WTC11 (cell line): ENCODE measurements around the gene BPIFB4. TPM values are rescaled to one million over a fixed set of nuclear protein-coding genes. Genes with fewer than 3 reads are reported as not detected.

Source experiments
- ATAC-seq: fragments of 200-7000 bp; cut with Tn5 transposase; 2 replicates; pipeline ENCODE4 v1.10.0; 2021; ENCODE audit warnings: mild to moderate bottlenecking, moderate library complexity
- CTCF ChIA-PET: fragments of 300-600 bp; sonication (Branson Sonifier 250); formaldehyde crosslinking; loops from one replicate; lab custom pipeline; 2021; ENCODE audit warnings: antibody characterized with exemption; lab: Charles Lee
- POLR2A ChIA-PET: fragments of 350-600 bp; sonication (Branson Sonifier 250); formaldehyde crosslinking; loops from one replicate; lab custom pipeline; 2021; ENCODE audit warnings: antibody characterized with exemption; lab: Charles Lee
- DNase-seq: peaks from one replicate; pipeline ENCODE4 v3.0.0; 2021; ENCODE audit warnings: low spot score
- H3K27ac Mint-ChIP-seq: 2 replicates; pipeline ENCODE4 v1.8.0; 2021; ENCODE audit warnings: mixed read lengths
- H3K27me3 Mint-ChIP-seq: 2 replicates; pipeline ENCODE4 v1.8.0; 2021; ENCODE audit warnings: low read depth, mild to moderate bottlenecking, moderate library complexity, mixed read lengths
- H3K36me3 Mint-ChIP-seq: 2 replicates; pipeline ENCODE4 v1.8.0; 2021; ENCODE audit warnings: mixed read lengths
- H3K4me1 Mint-ChIP-seq: 2 replicates; pipeline ENCODE4 v1.8.0; 2022; ENCODE audit warnings: mixed read lengths
- H3K4me3 Mint-ChIP-seq: 2 replicates; pipeline ENCODE4 v1.8.0; 2021; ENCODE audit warnings: mild to moderate bottlenecking, moderate library complexity, mixed read lengths
- H3K9me3 Mint-ChIP-seq: 2 replicates; pipeline ENCODE4 v1.8.0; 2021; ENCODE audit warnings: mixed read lengths
- AFF4 ChIP-seq: sonication (generic); formaldehyde crosslinking; IDR thresholded peaks from 2 replicates; pipeline ENCODE4 v1.8.1; 2023; ENCODE audit warnings: mild to moderate bottlenecking, missing genetic modification reagents, borderline replicate concordance
- ESRRA ChIP-seq: sonication (generic); formaldehyde crosslinking; IDR thresholded peaks from 2 replicates; pipeline ENCODE4 v1.8.1; 2022; ENCODE audit warnings: mild to moderate bottlenecking, missing genetic modification reagents, borderline replicate concordance
- GRHL2 ChIP-seq: fragments of 250-450 bp; sonication (Bioruptor Pico); IDR thresholded peaks from 2 replicates; pipeline ENCODE4 v1.8.0; 2022; ENCODE audit warnings: mild to moderate bottlenecking, moderate library complexity; ENCODE audit not compliant: insufficient replicate concordance, severe bottlenecking
- GTF2I ChIP-seq: fragments of 250-450 bp; sonication (Bioruptor Pico); conservative IDR thresholded peaks from 2 replicates; pipeline ENCODE4 v1.4.0; 2021; ENCODE audit warnings: mild to moderate bottlenecking
- HMGA2 ChIP-seq: fragments of 250-450 bp; sonication (Bioruptor Pico); IDR thresholded peaks from 2 replicates; pipeline ENCODE4 v1.4.0; 2021; ENCODE audit warnings: mild to moderate bottlenecking, moderate library complexity
- NFATC4 ChIP-seq: fragments of 250-450 bp; sonication (Bioruptor Pico); IDR thresholded peaks from 2 replicates; pipeline ENCODE4 v1.9.0; 2021; ENCODE audit warnings: mild to moderate bottlenecking
- NR3C1 ChIP-seq: sonication (generic); formaldehyde crosslinking; conservative IDR thresholded peaks from 2 replicates; pipeline ENCODE4 v1.8.1; 2023; ENCODE audit warnings: low read depth, mild to moderate bottlenecking, missing genetic modification reagents
- PRRX2 ChIP-seq: fragments of 250-450 bp; sonication (Bioruptor Pico); IDR thresholded peaks from 2 replicates; pipeline ENCODE4 v1.8.0; 2021; ENCODE audit warnings: mild to moderate bottlenecking
- SMAD4 ChIP-seq: sonication (generic); formaldehyde crosslinking; IDR thresholded peaks from 2 replicates; pipeline ENCODE4 v1.8.0; 2022; ENCODE audit warnings: mild to moderate bottlenecking, missing genetic modification reagents
- ZNF532 ChIP-seq: fragments of 250-450 bp; sonication (Bioruptor Pico); IDR thresholded peaks from 2 replicates; pipeline ENCODE4 v1.9.0; 2021; ENCODE audit warnings: mild to moderate bottlenecking, borderline replicate concordance
- total RNA-seq: library from RNA; stranded (reverse); gene quantifications from 3 replicates; pipeline ENCODE4 v1.2.3, GENCODE V29; 2021
- TF ChIP-seq, protein P1 (sequence below): sonication (generic); formaldehyde crosslinking; IDR thresholded peaks from 2 replicates; pipeline ENCODE4 v1.8.0; 2022; ENCODE audit warnings: mild to moderate bottlenecking, missing genetic modification reagents
- TF ChIP-seq, protein P2 (sequence below): fragments of 250-450 bp; sonication (Bioruptor Pico); IDR thresholded peaks from 2 replicates; pipeline ENCODE4 v2.1.2; 2022; ENCODE audit warnings: mild to moderate bottlenecking, moderate library complexity
- TF ChIP-seq, protein P3 (sequence below): sonication (generic); formaldehyde crosslinking; IDR thresholded peaks from 2 replicates; pipeline ENCODE4 v1.8.0; 2023; ENCODE audit warnings: missing genetic modification reagents, mild to moderate bottlenecking, borderline replicate concordance
- TF ChIP-seq, protein P4 (sequence below): sonication (generic); formaldehyde crosslinking; IDR thresholded peaks from 2 replicates; pipeline ENCODE4 v1.8.0; 2023; ENCODE audit warnings: missing genetic modification reagents
- TF ChIP-seq, protein P5 (sequence below): fragments of 200-600 bp; IDR thresholded peaks from 2 replicates; pipeline ENCODE4 v1.8.0; 2022; ENCODE audit warnings: antibody characterized with exemption

BPIFB4 gene
- total RNA-seq, 1 experiment from 2014 or later: not detected

GRCh38 chr20:33147299-33147698 is 67.9 kb downstream of the BPIFB4 start:
- Mint-ChIP-seq H3K27ac (no peak overlapping the region; the same call in 1 of the 2 replicates), H3K4me3 (no peak overlapping the region), H3K36me3 (no peaks in the 10 kb centered on the region), H3K27me3 (peaks cover 20% of the 10 kb centered on the region), H3K4me1 (no peaks in the 10 kb centered on the region), H3K9me3 (peaks cover 14% of the 10 kb centered on the region)
- CTCF ChIA-PET: no interaction called here
- TF ChIP-seq NR3C1 (no peak), NFATC4 (CRISPR knock-in tag) (no peak), PRRX2 (CRISPR knock-in tag) (no peak), SMAD4 (CRISPR knock-in tag) (no peak), GTF2I (no peak), ZNF532 (CRISPR knock-in tag) (no peak), ESRRA (CRISPR knock-in tag) (no peak), GRHL2 (CRISPR knock-in tag) (no peak), AFF4 (CRISPR knock-in tag) (no peak), HMGA2 (no peak)
- TF ChIP-seq, protein P1, sequence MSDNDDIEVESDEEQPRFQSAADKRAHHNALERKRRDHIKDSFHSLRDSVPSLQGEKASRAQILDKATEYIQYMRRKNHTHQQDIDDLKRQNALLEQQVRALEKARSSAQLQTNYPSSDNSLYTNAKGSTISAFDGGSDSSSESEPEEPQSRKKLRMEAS: no peak
- TF ChIP-seq, protein P2, sequence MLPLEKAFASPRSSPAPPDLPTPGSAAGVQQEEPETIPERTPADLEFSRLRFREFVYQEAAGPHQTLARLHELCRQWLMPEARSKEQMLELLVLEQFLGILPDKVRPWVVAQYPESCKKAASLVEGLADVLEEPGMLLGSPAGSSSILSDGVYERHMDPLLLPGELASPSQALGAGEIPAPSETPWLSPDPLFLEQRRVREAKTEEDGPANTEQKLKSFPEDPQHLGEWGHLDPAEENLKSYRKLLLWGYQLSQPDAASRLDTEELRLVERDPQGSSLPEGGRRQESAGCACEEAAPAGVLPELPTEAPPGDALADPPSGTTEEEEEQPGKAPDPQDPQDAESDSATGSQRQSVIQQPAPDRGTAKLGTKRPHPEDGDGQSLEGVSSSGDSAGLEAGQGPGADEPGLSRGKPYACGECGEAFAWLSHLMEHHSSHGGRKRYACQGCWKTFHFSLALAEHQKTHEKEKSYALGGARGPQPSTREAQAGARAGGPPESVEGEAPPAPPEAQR (CRISPR knock-in tag): no peak
- TF ChIP-seq, protein P3, sequence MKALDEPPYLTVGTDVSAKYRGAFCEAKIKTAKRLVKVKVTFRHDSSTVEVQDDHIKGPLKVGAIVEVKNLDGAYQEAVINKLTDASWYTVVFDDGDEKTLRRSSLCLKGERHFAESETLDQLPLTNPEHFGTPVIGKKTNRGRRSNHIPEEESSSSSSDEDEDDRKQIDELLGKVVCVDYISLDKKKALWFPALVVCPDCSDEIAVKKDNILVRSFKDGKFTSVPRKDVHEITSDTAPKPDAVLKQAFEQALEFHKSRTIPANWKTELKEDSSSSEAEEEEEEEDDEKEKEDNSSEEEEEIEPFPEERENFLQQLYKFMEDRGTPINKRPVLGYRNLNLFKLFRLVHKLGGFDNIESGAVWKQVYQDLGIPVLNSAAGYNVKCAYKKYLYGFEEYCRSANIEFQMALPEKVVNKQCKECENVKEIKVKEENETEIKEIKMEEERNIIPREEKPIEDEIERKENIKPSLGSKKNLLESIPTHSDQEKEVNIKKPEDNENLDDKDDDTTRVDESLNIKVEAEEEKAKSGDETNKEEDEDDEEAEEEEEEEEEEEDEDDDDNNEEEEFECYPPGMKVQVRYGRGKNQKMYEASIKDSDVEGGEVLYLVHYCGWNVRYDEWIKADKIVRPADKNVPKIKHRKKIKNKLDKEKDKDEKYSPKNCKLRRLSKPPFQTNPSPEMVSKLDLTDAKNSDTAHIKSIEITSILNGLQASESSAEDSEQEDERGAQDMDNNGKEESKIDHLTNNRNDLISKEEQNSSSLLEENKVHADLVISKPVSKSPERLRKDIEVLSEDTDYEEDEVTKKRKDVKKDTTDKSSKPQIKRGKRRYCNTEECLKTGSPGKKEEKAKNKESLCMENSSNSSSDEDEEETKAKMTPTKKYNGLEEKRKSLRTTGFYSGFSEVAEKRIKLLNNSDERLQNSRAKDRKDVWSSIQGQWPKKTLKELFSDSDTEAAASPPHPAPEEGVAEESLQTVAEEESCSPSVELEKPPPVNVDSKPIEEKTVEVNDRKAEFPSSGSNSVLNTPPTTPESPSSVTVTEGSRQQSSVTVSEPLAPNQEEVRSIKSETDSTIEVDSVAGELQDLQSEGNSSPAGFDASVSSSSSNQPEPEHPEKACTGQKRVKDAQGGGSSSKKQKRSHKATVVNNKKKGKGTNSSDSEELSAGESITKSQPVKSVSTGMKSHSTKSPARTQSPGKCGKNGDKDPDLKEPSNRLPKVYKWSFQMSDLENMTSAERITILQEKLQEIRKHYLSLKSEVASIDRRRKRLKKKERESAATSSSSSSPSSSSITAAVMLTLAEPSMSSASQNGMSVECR (CRISPR knock-in tag): no peak
- TF ChIP-seq, protein P4, sequence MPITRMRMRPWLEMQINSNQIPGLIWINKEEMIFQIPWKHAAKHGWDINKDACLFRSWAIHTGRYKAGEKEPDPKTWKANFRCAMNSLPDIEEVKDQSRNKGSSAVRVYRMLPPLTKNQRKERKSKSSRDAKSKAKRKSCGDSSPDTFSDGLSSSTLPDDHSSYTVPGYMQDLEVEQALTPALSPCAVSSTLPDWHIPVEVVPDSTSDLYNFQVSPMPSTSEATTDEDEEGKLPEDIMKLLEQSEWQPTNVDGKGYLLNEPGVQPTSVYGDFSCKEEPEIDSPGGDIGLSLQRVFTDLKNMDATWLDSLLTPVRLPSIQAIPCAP: no peak
- TF ChIP-seq, protein P5, sequence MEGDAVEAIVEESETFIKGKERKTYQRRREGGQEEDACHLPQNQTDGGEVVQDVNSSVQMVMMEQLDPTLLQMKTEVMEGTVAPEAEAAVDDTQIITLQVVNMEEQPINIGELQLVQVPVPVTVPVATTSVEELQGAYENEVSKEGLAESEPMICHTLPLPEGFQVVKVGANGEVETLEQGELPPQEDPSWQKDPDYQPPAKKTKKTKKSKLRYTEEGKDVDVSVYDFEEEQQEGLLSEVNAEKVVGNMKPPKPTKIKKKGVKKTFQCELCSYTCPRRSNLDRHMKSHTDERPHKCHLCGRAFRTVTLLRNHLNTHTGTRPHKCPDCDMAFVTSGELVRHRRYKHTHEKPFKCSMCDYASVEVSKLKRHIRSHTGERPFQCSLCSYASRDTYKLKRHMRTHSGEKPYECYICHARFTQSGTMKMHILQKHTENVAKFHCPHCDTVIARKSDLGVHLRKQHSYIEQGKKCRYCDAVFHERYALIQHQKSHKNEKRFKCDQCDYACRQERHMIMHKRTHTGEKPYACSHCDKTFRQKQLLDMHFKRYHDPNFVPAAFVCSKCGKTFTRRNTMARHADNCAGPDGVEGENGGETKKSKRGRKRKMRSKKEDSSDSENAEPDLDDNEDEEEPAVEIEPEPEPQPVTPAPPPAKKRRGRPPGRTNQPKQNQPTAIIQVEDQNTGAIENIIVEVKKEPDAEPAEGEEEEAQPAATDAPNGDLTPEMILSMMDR: no peak
- no peak for ATAC-seq
- DNase-seq: no peak
- POLR2A ChIA-PET: no interaction called here
